ENCODE data around the gene SMAD2. TPM values are rescaled to one million over a fixed set of nuclear protein-coding genes. Genes with fewer than 3 reads are reported as not detected.

SMAD2 gene
- total RNA-seq, 1 donor = 44.9 TPM

- H3K27ac ChIP-seq (ENCODE audit: low read depth, low read length) = no peak overlapping the region
- no peak overlapping the region for H3K4me2 ChIP-seq (ENCODE audit: insufficient read depth, low read length)
- H3K79me2 ChIP-seq (ENCODE audit: insufficient read depth, low read length) = no peaks in the 10 kb centered on the region
- H3K4me1 ChIP-seq (ENCODE audit: insufficient read depth, low read length) = no peaks in the 10 kb centered on the region
- DNase-seq (ENCODE audit: insufficient read length, low spot score, missing footprints) = no peak
- no peaks in the 10 kb centered on the region for H4K20me1 ChIP-seq (ENCODE audit: insufficient read depth, low read length)
- no peak overlapping the region for H2AFZ ChIP-seq (ENCODE audit: low read length)
- TF ChIP-seq CTCF (IDR thresholded peaks at IDR 0.05; ENCODE audit: extremely low read depth, low read depth, low read length) = no peak
- H3K36me3 ChIP-seq (ENCODE audit: insufficient read depth, low read length) = no peaks in the 10 kb centered on the region
- no peaks in the 10 kb centered on the region for H3K9me3 ChIP-seq (ENCODE audit: low read depth, low read length)
- H3K4me3 ChIP-seq (ENCODE audit: insufficient read depth, low read length) = no peak overlapping the region
- H3K27me3 ChIP-seq (ENCODE audit: insufficient read depth, low read length) = peaks cover 3% of the 10 kb centered on the region
Observed at GRCh38 chr18:47802802-47803201, 127.7 kb downstream of the SMAD2 start.

GRCh38 chr18:47801817-47802216 is 128.6 kb downstream of the SMAD2 start:
- H3K9me3 ChIP-seq (ENCODE audit: low read depth, low read length) = no peaks in the 10 kb centered on the region

GRCh38 chr18:47800756-47801155 is 129.7 kb downstream of the SMAD2 start:
- Histone ChIP-seq H3K36me3 (ENCODE audit: insufficient read depth, low read length) (no peaks in the 10 kb centered on the region), H3K27me3 (ENCODE audit: insufficient read depth, low read length) (peaks cover 3% of the 10 kb centered on the region), H3K27ac (ENCODE audit: low read depth, low read length) (no peak overlapping the region), H4K20me1 (ENCODE audit: insufficient read depth, low read length) (no peaks in the 10 kb centered on the region), H3K79me2 (ENCODE audit: insufficient read depth, low read length) (no peaks in the 10 kb centered on the region), H3K4me3 (ENCODE audit: insufficient read depth, low read length) (no peak overlapping the region), H3K4me1 (ENCODE audit: insufficient read depth, low read length) (no peaks in the 10 kb centered on the region), H2AFZ (ENCODE audit: low read length) (no peak overlapping the region), H3K9me3 (ENCODE audit: low read depth, low read length) (no peaks in the 10 kb centered on the region), H3K4me2 (ENCODE audit: insufficient read depth, low read length) (no peak overlapping the region)
- no peak for TF ChIP-seq CTCF (IDR thresholded peaks at IDR 0.05; ENCODE audit: extremely low read depth, low read depth, low read length)
- DNase-seq (ENCODE audit: insufficient read length, low spot score, missing footprints) = no peak

More at GRCh38 chr18:47801817-47802216, 128.6 kb downstream of the SMAD2 start:
- Histone ChIP-seq H3K4me1 (ENCODE audit: insufficient read depth, low read length) (no peaks in the 10 kb centered on the region), H3K79me2 (ENCODE audit: insufficient read depth, low read length) (no peaks in the 10 kb centered on the region), H3K27ac (ENCODE audit: low read depth, low read length) (no peak overlapping the region), H3K27me3 (ENCODE audit: insufficient read depth, low read length) (peaks cover 3% of the 10 kb centered on the region), H3K36me3 (ENCODE audit: insufficient read depth, low read length) (no peaks in the 10 kb centered on the region), H3K4me3 (ENCODE audit: insufficient read depth, low read length) (no peak overlapping the region), H3K4me2 (ENCODE audit: insufficient read depth, low read length) (no peak overlapping the region), H4K20me1 (ENCODE audit: insufficient read depth, low read length) (no peaks in the 10 kb centered on the region), H2AFZ (ENCODE audit: low read length) (no peak overlapping the region)
- DNase-seq (ENCODE audit: insufficient read length, low spot score, missing footprints) = no peak
- no peak for TF ChIP-seq CTCF (IDR thresholded peaks at IDR 0.05; ENCODE audit: extremely low read depth, low read depth, low read length)

- H4K20me1 ChIP-seq (ENCODE audit: insufficient read depth, low read length) = no peaks in the 10 kb centered on the region
- no peaks in the 10 kb centered on the region for H3K4me1 ChIP-seq (ENCODE audit: insufficient read depth, low read length)
- peaks cover 4% of the 10 kb centered on the region for H3K27me3 ChIP-seq (ENCODE audit: insufficient read depth, low read length)
- no peak overlapping the region for H3K4me3 ChIP-seq (ENCODE audit: insufficient read depth, low read length)
- DNase-seq (ENCODE audit: insufficient read length, low spot score, missing footprints) = no peak
- no peak overlapping the region for H3K4me2 ChIP-seq (ENCODE audit: insufficient read depth, low read length)
- no peaks in the 10 kb centered on the region for H3K9me3 ChIP-seq (ENCODE audit: low read depth, low read length)
- no peak overlapping the region for H3K27ac ChIP-seq (ENCODE audit: low read depth, low read length)
- no peak for TF ChIP-seq CTCF (IDR thresholded peaks at IDR 0.05; ENCODE audit: extremely low read depth, low read depth, low read length)
- no peaks in the 10 kb centered on the region for H3K36me3 ChIP-seq (ENCODE audit: insufficient read depth, low read length)
- H2AFZ ChIP-seq (ENCODE audit: low read length) = no peak overlapping the region
- no peaks in the 10 kb centered on the region for H3K79me2 ChIP-seq (ENCODE audit: insufficient read depth, low read length)
Observed at GRCh38 chr18:47800248-47800647, 130.2 kb downstream of the SMAD2 start.
